ENCODE results near the gene VPS26A.

DNA sequence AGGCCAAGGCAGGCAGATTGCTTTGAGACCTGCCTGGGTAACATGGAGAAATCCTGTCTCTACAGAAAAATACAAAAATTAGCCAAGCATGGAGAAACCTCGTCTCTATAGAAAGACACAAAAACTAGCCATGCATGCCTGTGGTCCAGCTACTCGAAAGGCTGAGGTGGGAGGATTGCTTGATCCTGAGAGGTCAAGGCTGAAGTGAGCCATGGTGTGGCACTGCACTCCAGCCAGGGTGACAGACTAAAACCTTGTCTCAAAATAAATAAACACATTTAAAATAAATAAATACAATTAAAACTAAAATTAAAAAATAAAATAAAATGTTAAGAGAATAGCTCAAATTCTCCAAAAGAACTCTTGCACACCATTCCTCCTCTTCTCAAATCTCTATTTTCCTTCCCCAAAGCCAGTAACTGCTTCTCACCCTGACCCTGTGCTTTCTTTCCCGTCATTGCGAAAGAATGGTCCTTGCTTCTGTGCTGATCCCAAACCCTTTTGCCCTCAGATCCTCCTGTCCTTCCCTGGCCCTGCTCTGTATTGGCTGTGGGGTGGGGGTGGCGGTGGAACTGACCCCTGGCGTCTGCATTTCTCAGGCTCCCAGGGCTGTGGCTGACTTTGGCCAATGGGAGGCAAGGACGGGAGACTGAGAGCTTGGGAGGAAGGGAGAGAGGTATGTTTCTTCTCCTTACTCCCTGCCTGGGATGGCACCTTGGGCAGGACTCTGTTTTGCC, 23.7 kb upstream of the VPS26A start:
- TF ChIP-seq, protein P1, sequence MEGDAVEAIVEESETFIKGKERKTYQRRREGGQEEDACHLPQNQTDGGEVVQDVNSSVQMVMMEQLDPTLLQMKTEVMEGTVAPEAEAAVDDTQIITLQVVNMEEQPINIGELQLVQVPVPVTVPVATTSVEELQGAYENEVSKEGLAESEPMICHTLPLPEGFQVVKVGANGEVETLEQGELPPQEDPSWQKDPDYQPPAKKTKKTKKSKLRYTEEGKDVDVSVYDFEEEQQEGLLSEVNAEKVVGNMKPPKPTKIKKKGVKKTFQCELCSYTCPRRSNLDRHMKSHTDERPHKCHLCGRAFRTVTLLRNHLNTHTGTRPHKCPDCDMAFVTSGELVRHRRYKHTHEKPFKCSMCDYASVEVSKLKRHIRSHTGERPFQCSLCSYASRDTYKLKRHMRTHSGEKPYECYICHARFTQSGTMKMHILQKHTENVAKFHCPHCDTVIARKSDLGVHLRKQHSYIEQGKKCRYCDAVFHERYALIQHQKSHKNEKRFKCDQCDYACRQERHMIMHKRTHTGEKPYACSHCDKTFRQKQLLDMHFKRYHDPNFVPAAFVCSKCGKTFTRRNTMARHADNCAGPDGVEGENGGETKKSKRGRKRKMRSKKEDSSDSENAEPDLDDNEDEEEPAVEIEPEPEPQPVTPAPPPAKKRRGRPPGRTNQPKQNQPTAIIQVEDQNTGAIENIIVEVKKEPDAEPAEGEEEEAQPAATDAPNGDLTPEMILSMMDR (IDR thresholded peaks at IDR 0.05): no peak
- no peak for TF ChIP-seq POLR2A (IDR thresholded peaks at IDR 0.05)

Data from adrenal gland (tissue), 5 donors.